SK-N-SH (cell line): ENCODE measurements around the gene TAGLN2. TPM values are rescaled to one million over a fixed set of nuclear protein-coding genes. Genes with fewer than 3 reads are reported as not detected.

ENCODE experiments used
- CTCF ChIA-PET: fragments of 300-600, 350-600 bp; formaldehyde crosslinking; extraction: SDS; loops from one replicate; lab custom pipeline; 2021; lab: Yijun Ruan, JAX
- POLR2A ChIA-PET: fragments of 350-600 bp; sonication (Branson Sonifier 250); formaldehyde crosslinking; extraction: SDS; loops from one replicate; lab custom pipeline; 2020; ENCODE audit warnings: antibody characterized with exemption, inconsistent platforms; lab: Yijun Ruan, JAX
- DNase-seq: peaks from one replicate; pipeline ENCODE4 v3.0.0; 2012
- H2AFZ ChIP-seq: fragments of 200-600 bp; sonication (generic); 2 replicates; pipeline ENCODE4 v1.8.1; 2016; ENCODE audit warnings: antibody characterized with exemption, mild to moderate bottlenecking, low read depth
- H3F3A ChIP-seq: fragments of 200-600 bp; sonication (generic); replicated peaks from 2 replicates; pipeline ENCODE3; 2016; ENCODE audit warnings: antibody characterized with exemption, mild to moderate bottlenecking; ENCODE audit not compliant: insufficient read depth
- H3K27ac ChIP-seq, 2 experiments: fragments of 200-500 bp in 1 of 2; fragments of 200-600 bp in 1 of 2; sonication (Bioruptor generic) in 1 of 2; sonication (generic), shearing (Covaris generic) in 1 of 2; 2 replicates each; pipeline versions ENCODE4 v1.5.1 to v1.6.1; 2014 to 2016; ENCODE audit warnings: low read depth in 2 of 2, inconsistent platforms in 1 of 2, low read length in 1 of 2, mild to moderate bottlenecking in 1 of 2, mixed read lengths in 1 of 2
- H3K27me3 ChIP-seq: fragments of 200-600 bp; sonication (generic), shearing (Covaris generic); 2 replicates; pipeline ENCODE4 v1.6.1; 2016; ENCODE audit warnings: mixed run types; ENCODE audit not compliant: insufficient read depth
- H3K36me3 ChIP-seq, 2 experiments: fragments of 200-500 bp in 1 of 2; fragments of 200-600 bp in 1 of 2; sonication (Bioruptor generic) in 1 of 2; sonication (generic) in 1 of 2; replicated peaks in 1 of 2; 2 replicates each; pipeline versions ENCODE3 to v1.5.1; 2014 to 2016; ENCODE audit warnings: low read length in 1 of 2, mild to moderate bottlenecking in 1 of 2; ENCODE audit not compliant: insufficient read depth in 2 of 2, control insufficient read depth in 1 of 2
- H3K4me1 ChIP-seq, 2 experiments: fragments of 200-500 bp in 1 of 2; fragments of 200-600 bp in 1 of 2; sonication (Bioruptor generic) in 1 of 2; sonication (generic), shearing (Covaris generic) in 1 of 2; 2 replicates each; pipeline versions ENCODE4 v1.5.1 to v1.6.1; 2014 to 2016; ENCODE audit warnings: low read depth in 1 of 2, low read length in 1 of 2, mixed run types in 1 of 2; ENCODE audit not compliant: insufficient read depth in 2 of 2, control insufficient read depth in 1 of 2
- H3K4me2 ChIP-seq: fragments of 200-600 bp; sonication (generic), shearing (Covaris generic); 2 replicates; pipeline ENCODE4 v1.6.1; 2017; ENCODE audit warnings: mixed run types
- H3K4me3 ChIP-seq, 2 experiments: fragments of 200-500 bp in 1 of 2; fragments of 200-600 bp in 1 of 2; sonication (Bioruptor generic) in 1 of 2; sonication (generic), shearing (Covaris generic) in 1 of 2; 2 replicates each; pipeline versions ENCODE4 v1.5.1 to v1.8.1; 2014 to 2016; ENCODE audit warnings: low read depth in 2 of 2, inconsistent platforms in 1 of 2, low read length in 1 of 2, mild to moderate bottlenecking in 1 of 2, mixed read lengths in 1 of 2, moderate library complexity in 1 of 2
- H3K79me2 ChIP-seq: fragments of 200-600 bp; sonication (generic); 2 replicates; pipeline ENCODE4 v1.8.1; 2017; ENCODE audit warnings: mild to moderate bottlenecking; ENCODE audit not compliant: insufficient read depth
- H3K9ac ChIP-seq: fragments of 200-600 bp; sonication (generic); 2 replicates; pipeline ENCODE4 v1.6.1; 2017; ENCODE audit warnings: mixed run types
- H3K9me2 ChIP-seq: fragments of 200-600 bp; sonication (generic); 2 replicates; pipeline ENCODE4 v1.6.1; 2017; ENCODE audit warnings: mixed run types
- H3K9me3 ChIP-seq: fragments of 200-600 bp; sonication (generic); 2 replicates; pipeline ENCODE4 v1.6.1; 2017; ENCODE audit warnings: mixed run types, mild to moderate bottlenecking, moderate library complexity
- H4K20me1 ChIP-seq: fragments of 200-600 bp; sonication (generic); 2 replicates; pipeline ENCODE4 v1.6.1; 2017; ENCODE audit warnings: mild to moderate bottlenecking, mixed run types; ENCODE audit not compliant: insufficient read depth
- CHD2 ChIP-seq: fragments of 150-350 bp; IDR thresholded peaks from 2 replicates; pipeline ENCODE4 v1.6.1; 2018; ENCODE audit warnings: low read length; ENCODE audit not compliant: partially characterized antibody
- CTCF ChIP-seq: fragments of 200-600 bp; sonication (generic); IDR thresholded peaks from 2 replicates; pipeline ENCODE4 v1.6.1; 2017; ENCODE audit warnings: antibody characterized with exemption, mild to moderate bottlenecking, moderate library complexity
- EP300 ChIP-seq, 2 experiments: IDR thresholded peaks; 2 replicates each; pipeline versions ENCODE4 v1.4.0 to v1.6.1; 2012; ENCODE audit warnings: borderline replicate concordance in 1 of 2, low read depth in 1 of 2, low read length in 1 of 2
- EZH2phosphoT487 ChIP-seq: fragments of 200-600 bp; sonication (generic); IDR thresholded peaks from 2 replicates; pipeline ENCODE4 v1.6.1; 2017; ENCODE audit warnings: low read depth, mixed run types, mild to moderate bottlenecking, antibody characterized with exemption, moderate library complexity, borderline replicate concordance
- GABPA ChIP-seq: IDR thresholded peaks from 2 replicates; pipeline ENCODE4 v1.4.0; 2012; ENCODE audit warnings: low read depth, mild to moderate bottlenecking
- GATA2 ChIP-seq: sonication (generic); formaldehyde crosslinking; IDR thresholded peaks from 2 replicates; pipeline ENCODE4 v1.5.0; 2020; ENCODE audit warnings: mild to moderate bottlenecking, missing genetic modification reagents
- IRF3 ChIP-seq: fragments of 150-350 bp; IDR thresholded peaks from 2 replicates; pipeline ENCODE4 v1.6.1; 2016; ENCODE audit warnings: mild to moderate bottlenecking, low read depth, low read length
- MAX ChIP-seq: IDR thresholded peaks from 2 replicates; pipeline ENCODE4 v1.4.0; 2012; ENCODE audit warnings: low read depth
- NRF1 ChIP-seq: IDR thresholded peaks from 2 replicates; pipeline ENCODE4 v1.6.1; 2012; ENCODE audit warnings: low read depth, mild to moderate bottlenecking, low read length
- PBX3 ChIP-seq: IDR thresholded peaks from 2 replicates; pipeline ENCODE4; 2012
- POLR2AphosphoS5 ChIP-seq: IDR thresholded peaks from 2 replicates; pipeline ENCODE4 v1.6.1; 2012; ENCODE audit warnings: low read depth, low read length
- REST ChIP-seq: IDR thresholded peaks from 2 replicates; pipeline ENCODE4 v1.6.1; 2012; ENCODE audit warnings: mild to moderate bottlenecking, low read depth, low read length, moderate library complexity
- SIN3A ChIP-seq: IDR thresholded peaks from 2 replicates; pipeline ENCODE4 v1.6.1; 2012; ENCODE audit warnings: low read depth, mild to moderate bottlenecking, low read length, moderate library complexity, borderline replicate concordance
- SMC3 ChIP-seq: IDR thresholded peaks from 2 replicates; pipeline ENCODE4 v1.6.1; 2012; ENCODE audit warnings: low read depth, low read length, improper control_type of control experiment
- TAF1 ChIP-seq: IDR thresholded peaks from 2 replicates; pipeline ENCODE4 v1.6.1; 2012; ENCODE audit warnings: low read depth, mild to moderate bottlenecking, low read length, moderate library complexity, borderline replicate concordance
- TCF12 ChIP-seq: IDR thresholded peaks from 2 replicates; pipeline ENCODE4 v1.4.0; 2012
- YY1 ChIP-seq: IDR thresholded peaks from 2 replicates; pipeline ENCODE4 v1.4.0; 2012; ENCODE audit warnings: low read depth, mild to moderate bottlenecking
- WGBS: methylation state at CpG from one replicate; pipeline ENCODE4 v1.1.6; 2017; ENCODE audit warnings: low lambda C conversion rate; 5-methylcytosine and 5-hydroxymethylcytosine counted together
- polyA plus RNA-seq, 3 experiments: library from polyadenylated mRNA; depleted of rRNA; stranded (reverse); fragments of >200 nt; gene quantifications; 2 replicates each; pipeline ENCODE4 v1.2.3, GENCODE V29; 2012

Gene TAGLN2
- polyA plus RNA-seq, 1 of the 3 experiments (the other 2 are of a cell fraction): 646 TPM

- no peaks in the 10 kb centered on the region for H4K20me1 ChIP-seq
- DNase-seq: no peak
- 84% methylated on average over 3 of the region's 3 CpGs for WGBS
- H2AFZ ChIP-seq: no peak overlapping the region
- TF ChIP-seq GABPA (no peak), IRF3 (no peak), YY1 (no peak), REST (no peak), MAX (no peak), EZH2phosphoT487 (no peak), TCF12 (no peak)
- no peaks in the 10 kb centered on the region for H3F3A ChIP-seq
- no peak overlapping the region for H3K9ac ChIP-seq
- no peaks in the 10 kb centered on the region for H3K79me2 ChIP-seq
- CTCF ChIA-PET: interaction anchor here (0.8 kb wide), 1 partner anchor 109 kb away, joined by 4 read pairs; no protein-coding TSS in a partner anchor
- 0 out of 4 replicates have a peak, but pooled peaks cover 0 to 7% of the 10 kb centered on the region in 2 experiments for H3K4me1 ChIP-seq
- POLR2A ChIA-PET: no interaction called here
- H3K4me3 ChIP-seq: no peak overlapping the region
- H3K9me3 ChIP-seq: no peaks in the 10 kb centered on the region
- H3K9me2 ChIP-seq: no peaks in the 10 kb centered on the region
- no peak overlapping the region for H3K27ac ChIP-seq
- no peaks in the 10 kb centered on the region for H3K36me3 ChIP-seq
- no peak overlapping the region for H3K4me2 ChIP-seq
- no peaks in the 10 kb centered on the region for H3K27me3 ChIP-seq
Measured at GRCh38 chr1:159898527-159898926, 26.8 kb downstream of the TAGLN2 start.

- no peaks in the 10 kb centered on the region for H4K20me1 ChIP-seq
- no peak overlapping the region for H3K27ac ChIP-seq
- no peaks in the 10 kb centered on the region for H3K36me3 ChIP-seq
- no peak overlapping the region for H3K4me2 ChIP-seq
- ChIA-PET CTCF (interaction anchor here (0.8 to 14.6 kb wide), 2 partner anchors 102 to 110 kb away, joined by 4 to 533 read pairs; partner anchors contain the start of gene FCRL6), POLR2A (no interaction called here)
- no peaks in the 10 kb centered on the region for H3K9me3 ChIP-seq
- no peak overlapping the region for H3K4me3 ChIP-seq
- H3K9ac ChIP-seq: no peak overlapping the region
- H3K9me2 ChIP-seq: no peaks in the 10 kb centered on the region
- H3K4me1 ChIP-seq: 0 out of 4 replicates have a peak, but pooled peaks cover 0 to 7% of the 10 kb centered on the region in 2 experiments
- no peaks in the 10 kb centered on the region for H3K27me3 ChIP-seq
- DNase-seq: no peak
- H3F3A ChIP-seq: no peaks in the 10 kb centered on the region
- no peak overlapping the region for H2AFZ ChIP-seq
- TF ChIP-seq CTCF (no peak), NRF1 (no peak), PBX3 (no peak), CHD2 (no peak), MAX (no peak), IRF3 (no peak), EP300 (IDR thresholded peaks at IDR 0.05; ENCODE audit: borderline replicate concordance in 1 of 2, low read depth in 1 of 2, low read length in 1 of 2) (no peak), SIN3A (no peak), SMC3 (no peak), POLR2AphosphoS5 (no peak), GATA2 (CRISPR knock-in tag) (no peak), TAF1 (no peak)
- TF ChIP-seq, all 33 proteins: peak for 0
- no peaks in the 10 kb centered on the region for H3K79me2 ChIP-seq
- WGBS: 84% methylated on average over 3 of the region's 3 CpGs
Measured at GRCh38 chr1:159897962-159898361, 27.3 kb downstream of the TAGLN2 start.
